CD4-positive, CD25-positive, alpha-beta regulatory T cell (primary cell): Measurements from ENCODE around the gene USP16. TPM values are rescaled to one million over a fixed set of nuclear protein-coding genes. Genes with fewer than 3 reads are reported as not detected.
"Not testable (repeated sequence)": the region's sequence is repeated elsewhere in the genome, so short reads cannot be mapped to it uniquely, and the experiment has no call there.

Experiments used
- ATAC-seq, 2 donors: fragments of 150-1000 bp; cut with Tn5 transposase; one replicate each; pipeline ENCODE4 v1.10.0; 2021; ENCODE audit warnings: low read depth in 2 of 2, moderate number of reproducible peaks in 2 of 2, moderate library complexity in 1 of 2
- DNase-seq, 3 donors: peaks; one replicate each; pipeline versions ENCODE4 v3.0.0 to v3.0.0-alpha.2; 2012 to 2022; ENCODE audit warnings: mixed read lengths in 1 of 3
- H3K27ac ChIP-seq: one replicate; pipeline ENCODE4 v1.7.0; 2013; ENCODE audit warnings: mild to moderate bottlenecking, low read length; ENCODE audit not compliant: insufficient read depth, poor library complexity, severe bottlenecking
- H3K27me3 ChIP-seq: one replicate; pipeline ENCODE4 v1.7.0; 2013; ENCODE audit warnings: low read length; ENCODE audit not compliant: control insufficient read depth, insufficient read depth
- H3K36me3 ChIP-seq: one replicate; pipeline ENCODE4 v1.7.0; 2013; ENCODE audit warnings: mild to moderate bottlenecking, low read length, moderate library complexity; ENCODE audit not compliant: control insufficient read depth, insufficient read depth
- H3K4me1 ChIP-seq: 2 replicates; pipeline ENCODE4 v1.7.0; 2013; ENCODE audit warnings: mild to moderate bottlenecking, low read length; ENCODE audit not compliant: insufficient read depth, control insufficient read depth, poor library complexity, severe bottlenecking
- H3K4me3 ChIP-seq: one replicate; pipeline ENCODE4 v1.7.0; 2013; ENCODE audit warnings: low read depth, mild to moderate bottlenecking, low read length, moderate library complexity
- H3K9me3 ChIP-seq, 2 experiments: 1 replicate in 1 of 2; 2 replicates in 1 of 2; pipeline ENCODE4 v1.7.0; 2013; ENCODE audit warnings: low read length in 2 of 2, mild to moderate bottlenecking in 1 of 2, moderate library complexity in 1 of 2; ENCODE audit not compliant: control insufficient read depth in 2 of 2
- H3K27ac Mint-ChIP-seq, 3 donors: one replicate each; pipeline ENCODE4 v1.8.0; 2020 to 2022; ENCODE audit warnings: mild to moderate bottlenecking in 3 of 3, mixed read lengths in 3 of 3, moderate library complexity in 2 of 3
- H3K27me3 Mint-ChIP-seq: one replicate; pipeline ENCODE4 v1.8.0; 2022; ENCODE audit warnings: mild to moderate bottlenecking, mixed read lengths
- H3K36me3 Mint-ChIP-seq: one replicate; pipeline ENCODE4 v1.8.0; 2020; ENCODE audit warnings: mixed read lengths
- H3K4me1 Mint-ChIP-seq, 4 donors: one replicate each; pipeline ENCODE4 v1.8.0; 2020 to 2022; ENCODE audit warnings: mixed read lengths in 4 of 4, mild to moderate bottlenecking in 1 of 4
- H3K4me3 Mint-ChIP-seq, 4 donors: one replicate each; pipeline ENCODE4 v1.8.0; 2020 to 2022; ENCODE audit warnings: mild to moderate bottlenecking in 4 of 4, mixed read lengths in 4 of 4, moderate library complexity in 3 of 4
- H3K9me3 Mint-ChIP-seq, 7 donors: one replicate each; pipeline ENCODE4 v1.8.0; 2020 to 2022; ENCODE audit warnings: mixed read lengths in 7 of 7, mild to moderate bottlenecking in 3 of 7, moderate library complexity in 2 of 7
- polyA plus RNA-seq, 4 donors: library from polyadenylated mRNA; unstranded; fragments of 300-500 nt; fragmentation: Illumina TruSeq; gene quantifications; one replicate each; pipeline ENCODE4 v1.2.3, GENCODE V29; 2021
- total RNA-seq: library from RNA; stranded (reverse); gene quantifications from one replicate; pipeline ENCODE4 v1.2.3, GENCODE V29; 2022

USP16 gene
- total and polyA plus RNA-seq, 5 donors from 2014 or later, result 22.6 to 72.8 (median 31.3) TPM

GRCh38 chr21:29011236-29011635 is 13.2 kb upstream of the USP16 start:
- not testable (repeated sequence) for H3K9me3 ChIP-seq, H3K4me1 ChIP-seq, H3K27ac Mint-ChIP-seq, H3K4me1 Mint-ChIP-seq, H3K4me3 ChIP-seq, H3K27me3 ChIP-seq, H3K36me3 Mint-ChIP-seq, H3K4me3 Mint-ChIP-seq, DNase-seq, ATAC-seq, H3K27ac ChIP-seq, H3K27me3 Mint-ChIP-seq, H3K9me3 Mint-ChIP-seq
- H3K36me3 ChIP-seq, result peaks cover 13% of the 10 kb centered on the region

GRCh38 chr21:29017639-29018237 is 6.7 kb upstream of the USP16 start:
- no peaks in the 10 kb centered on the region for H3K27me3 Mint-ChIP-seq
- DNase-seq, result peak in 1 of 3 donors; percentile 12
- peak overlapping the region; percentile 84 to 94 (median 93) for H3K4me3 Mint-ChIP-seq
- H3K27me3 ChIP-seq, result no peaks in the 10 kb centered on the region
- H3K4me3 ChIP-seq, result peak overlapping the region; percentile 90
- no peak for ATAC-seq
- no peaks in the 10 kb centered on the region for H3K36me3 Mint-ChIP-seq
- peaks cover 20 to 45% (median 25%) of the 10 kb centered on the region in 4 donors for H3K4me1 Mint-ChIP-seq
- H3K9me3 Mint-ChIP-seq, result peaks cover 0 to 2% (median 0%) of the 10 kb centered on the region in 7 donors
- H3K27ac ChIP-seq, result no peak overlapping the region
- H3K9me3 ChIP-seq, result no peaks in the 10 kb centered on the region
- H3K36me3 ChIP-seq, result no peaks in the 10 kb centered on the region
- H3K4me1 ChIP-seq, result peaks cover 30% of the 10 kb centered on the region
- H3K27ac Mint-ChIP-seq, result peak overlapping the region; percentile 61 to 96 (median 95)

- H3K9me3 Mint-ChIP-seq, result peaks cover 0 to 2% (median 0%) of the 10 kb centered on the region in 7 donors
- DNase-seq, result peak in 1 of 3 donors; percentile 19
- Histone ChIP-seq H3K4me1 (peaks cover 36% of the 10 kb centered on the region), H3K4me3 (peak overlapping the region; percentile 90), H3K36me3 (no peaks in the 10 kb centered on the region), H3K27me3 (no peaks in the 10 kb centered on the region), H3K9me3 (no peaks in the 10 kb centered on the region), H3K27ac (peak overlapping the region; percentile 86)
- H3K36me3 Mint-ChIP-seq, result no peaks in the 10 kb centered on the region
- peak overlapping the region in 2 of 3 donors; percentile 95 to 96 for H3K27ac Mint-ChIP-seq
- H3K4me3 Mint-ChIP-seq, result peak overlapping the region; percentile 84 to 95 (median 93)
- H3K4me1 Mint-ChIP-seq, result peaks cover 20 to 51% (median 26%) of the 10 kb centered on the region in 4 donors
- no peaks in the 10 kb centered on the region for H3K27me3 Mint-ChIP-seq
- ATAC-seq, result no peak
Measured at GRCh38 chr21:29018540-29018939, 5.9 kb upstream of the USP16 start.

- Histone ChIP-seq H3K27ac (peak overlapping the region; percentile 99), H3K4me3 (no peak overlapping the region), H3K4me1 (peaks cover 63% of the 10 kb centered on the region), H3K36me3 (no peaks in the 10 kb centered on the region), H3K9me3 (no peaks in the 10 kb centered on the region), H3K27me3 (no peaks in the 10 kb centered on the region)
- ATAC-seq, result no peak
- Mint-ChIP-seq H3K27ac (peak overlapping the region; percentile 63 to 99 (median 87)), H3K27me3 (peaks cover 8% of the 10 kb centered on the region), H3K9me3 (peaks cover 0 to 2% (median 0%) of the 10 kb centered on the region in 7 donors), H3K4me1 (peaks cover 31 to 73% (median 49%) of the 10 kb centered on the region in 4 donors), H3K36me3 (no peaks in the 10 kb centered on the region), H3K4me3 (peak overlapping the region; percentile 53 to 79 (median 64))
- DNase-seq, result peak in 1 of 3 donors; percentile 25
Measured at GRCh38 chr21:29022166-29022565, 2.3 kb upstream of the USP16 start.

- peaks cover 22 to 59% (median 46%) of the 10 kb centered on the region in 4 donors for H3K4me1 Mint-ChIP-seq
- peak in 1 of 2 donors; percentile 6 for ATAC-seq
- no peaks in the 10 kb centered on the region for H3K9me3 ChIP-seq
- H3K4me3 Mint-ChIP-seq, result peak overlapping the region; percentile 96 to 99 (median 98)
- H3K4me1 ChIP-seq, result peaks cover 45% of the 10 kb centered on the region
- peak overlapping the region; percentile 98 to 99 (median 99) for H3K27ac Mint-ChIP-seq
- H3K36me3 ChIP-seq, result peaks cover 23% of the 10 kb centered on the region
- H3K27ac ChIP-seq, result peak overlapping the region; percentile 99
- no peak for DNase-seq
- no peaks in the 10 kb centered on the region for H3K27me3 ChIP-seq
- peaks cover 8% of the 10 kb centered on the region for H3K27me3 Mint-ChIP-seq
- peak overlapping the region; percentile 99 for H3K4me3 ChIP-seq
- H3K9me3 Mint-ChIP-seq, result peaks cover 0 to 2% (median 0%) of the 10 kb centered on the region in 7 donors
- H3K36me3 Mint-ChIP-seq, result peaks cover 9% of the 10 kb centered on the region
Measured at GRCh38 chr21:29025328-29025713, 853 bp downstream of the USP16 start.

GRCh38 chr21:29029524-29029923 is 5.1 kb downstream of the USP16 start:
- H3K27ac ChIP-seq, result no peak overlapping the region
- H3K27ac Mint-ChIP-seq, result no peak overlapping the region
- peaks cover 62% of the 10 kb centered on the region for H3K36me3 ChIP-seq
- H3K4me3 ChIP-seq, result no peak overlapping the region
- no peaks in the 10 kb centered on the region for H3K9me3 ChIP-seq
- peaks cover 20% of the 10 kb centered on the region for H3K4me1 ChIP-seq
- peaks cover 3% of the 10 kb centered on the region for H3K27me3 Mint-ChIP-seq
- H3K4me1 Mint-ChIP-seq, result peaks cover 31 to 50% (median 48%) of the 10 kb centered on the region in 4 donors
- ATAC-seq (no peak), DNase-seq (no peak)
- peak overlapping the region in 1 of 4 donors; percentile 2 for H3K4me3 Mint-ChIP-seq
- H3K36me3 Mint-ChIP-seq, result peaks cover 36% of the 10 kb centered on the region
- no peaks in the 10 kb centered on the region for H3K9me3 Mint-ChIP-seq
- H3K27me3 ChIP-seq, result no peaks in the 10 kb centered on the region

- no peaks in the 10 kb centered on the region for H3K27me3 ChIP-seq
- H3K27ac ChIP-seq, result no peak overlapping the region
- Mint-ChIP-seq H3K4me3 (no peak overlapping the region), H3K27ac (peak overlapping the region in 2 of 3 donors; percentile 6 to 52), H3K27me3 (no peaks in the 10 kb centered on the region), H3K4me1 (peaks cover 25 to 39% (median 36%) of the 10 kb centered on the region in 4 donors), H3K36me3 (peaks cover 40% of the 10 kb centered on the region), H3K9me3 (no peaks in the 10 kb centered on the region)
- no peaks in the 10 kb centered on the region for H3K9me3 ChIP-seq
- peaks cover 73% of the 10 kb centered on the region for H3K36me3 ChIP-seq
- peaks cover 13% of the 10 kb centered on the region for H3K4me1 ChIP-seq
- no peak for ATAC-seq
- no peak for DNase-seq
- no peak overlapping the region for H3K4me3 ChIP-seq
Measured at GRCh38 chr21:29030909-29031308, 6.4 kb downstream of the USP16 start.

- H3K27me3 Mint-ChIP-seq, result no peaks in the 10 kb centered on the region
- H3K9me3 ChIP-seq, result no peaks in the 10 kb centered on the region
- peaks cover 92% of the 10 kb centered on the region for H3K36me3 ChIP-seq
- DNase-seq, result no peak
- H3K27ac ChIP-seq, result no peak overlapping the region
- H3K4me1 ChIP-seq, result no peaks in the 10 kb centered on the region
- H3K36me3 Mint-ChIP-seq, result peaks cover 51% of the 10 kb centered on the region
- H3K27me3 ChIP-seq, result no peaks in the 10 kb centered on the region
- no peak overlapping the region for H3K4me3 Mint-ChIP-seq
- ATAC-seq, result no peak
- H3K27ac Mint-ChIP-seq, result no peak overlapping the region
- no peaks in the 10 kb centered on the region for H3K9me3 Mint-ChIP-seq
- peaks cover 24 to 32% (median 26%) of the 10 kb centered on the region in 4 donors for H3K4me1 Mint-ChIP-seq
- no peak overlapping the region for H3K4me3 ChIP-seq
Measured at GRCh38 chr21:29033301-29033700, 8.8 kb downstream of the USP16 start.
